GM18511 (cell line): ENCODE data around the gene ASPHD1.
"Not testable (repeated sequence)": the region's sequence is repeated elsewhere in the genome, so short reads cannot be mapped to it uniquely, and the experiment has no call there.

Experiments used
- ATAC-seq: cut with Tn5 transposase; IDR thresholded peaks from one replicate; pipeline ENCODE4 v1.9.1; 2021; ENCODE audit warnings: mild to moderate bottlenecking, moderate library complexity; ENCODE audit not compliant: unreplicated experiment

The ASPHD1 gene

DNA sequence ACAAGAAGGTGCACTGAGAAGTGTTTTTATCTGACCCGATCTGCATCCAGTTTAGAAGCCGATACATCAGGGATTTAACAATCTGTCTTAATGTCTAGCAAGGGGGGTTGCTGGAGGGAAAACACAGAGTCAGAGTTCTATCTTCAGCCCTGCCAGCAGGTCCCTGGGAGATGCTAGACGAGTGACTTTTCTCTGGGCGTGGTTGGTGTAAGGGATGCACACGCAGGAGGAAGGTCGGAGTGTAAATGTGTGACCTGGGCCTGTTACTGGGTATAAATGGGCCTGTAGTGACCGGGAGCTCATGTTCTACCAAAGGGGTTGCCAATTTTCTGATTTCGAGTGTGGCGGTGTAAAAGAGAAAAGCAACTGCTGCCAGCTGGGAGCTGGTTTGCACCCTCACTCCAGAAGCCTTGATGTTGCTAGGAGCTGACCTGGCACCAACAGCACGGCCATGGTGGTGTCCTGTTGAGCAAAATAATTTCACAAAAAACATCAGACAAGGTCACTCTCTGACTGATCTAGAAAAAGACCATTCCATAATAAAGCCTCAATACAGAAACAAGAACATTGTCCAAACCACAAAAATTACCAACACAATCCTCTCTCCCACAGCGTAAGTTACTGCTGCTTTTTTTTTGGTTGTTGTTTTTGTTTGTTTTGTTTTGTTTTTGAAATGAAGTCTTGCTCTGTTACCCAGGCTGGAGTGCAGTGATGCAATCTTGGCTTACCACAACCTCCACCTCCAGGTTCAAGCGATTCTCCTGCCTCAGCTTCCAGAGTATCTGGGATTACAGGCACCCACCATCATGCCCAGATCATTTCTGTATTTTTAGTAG lies 27.0 kb downstream of the ASPHD1 start:
- no peak for ATAC-seq

DNA sequence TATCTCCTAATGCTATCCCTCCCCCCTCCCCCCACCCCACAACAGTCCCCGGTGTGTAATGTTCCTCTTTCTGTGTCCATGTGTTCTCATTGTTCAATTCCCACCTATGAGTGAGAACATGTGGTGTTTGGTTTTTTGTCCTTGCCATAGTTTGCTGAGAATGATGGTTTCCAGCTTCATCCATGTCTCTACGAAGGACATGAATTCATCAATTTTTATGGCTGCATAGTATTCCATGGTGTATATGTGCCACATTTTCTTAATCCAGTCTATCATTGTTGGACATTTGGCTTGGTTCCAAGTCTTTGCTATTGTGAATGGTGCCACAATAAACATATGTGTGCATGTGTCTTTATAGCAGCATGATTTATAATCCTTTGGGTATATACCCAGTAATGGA lies 31.5 kb downstream of the ASPHD1 start:
- ATAC-seq: not testable (repeated sequence)

DNA sequence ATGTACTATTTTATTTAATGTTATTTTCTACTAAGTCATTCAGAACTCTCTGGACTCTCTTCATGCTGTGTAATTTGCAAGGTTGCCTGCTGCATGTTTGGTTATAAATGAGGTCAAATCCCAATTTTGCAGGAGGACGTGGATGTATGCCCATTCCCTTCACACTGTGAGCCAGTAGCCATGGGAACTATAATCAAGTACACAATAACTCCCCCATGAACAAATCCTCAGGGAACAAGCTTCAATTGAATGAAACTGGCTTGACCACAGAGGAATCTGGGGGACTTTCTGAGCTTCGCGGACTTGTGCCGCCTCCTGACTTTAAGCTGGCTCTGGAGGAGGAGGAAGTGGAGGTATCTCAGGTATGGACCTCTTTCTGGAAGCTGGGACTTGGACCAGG lies 40.4 kb downstream of the ASPHD1 start:
- no peak for ATAC-seq

DNA sequence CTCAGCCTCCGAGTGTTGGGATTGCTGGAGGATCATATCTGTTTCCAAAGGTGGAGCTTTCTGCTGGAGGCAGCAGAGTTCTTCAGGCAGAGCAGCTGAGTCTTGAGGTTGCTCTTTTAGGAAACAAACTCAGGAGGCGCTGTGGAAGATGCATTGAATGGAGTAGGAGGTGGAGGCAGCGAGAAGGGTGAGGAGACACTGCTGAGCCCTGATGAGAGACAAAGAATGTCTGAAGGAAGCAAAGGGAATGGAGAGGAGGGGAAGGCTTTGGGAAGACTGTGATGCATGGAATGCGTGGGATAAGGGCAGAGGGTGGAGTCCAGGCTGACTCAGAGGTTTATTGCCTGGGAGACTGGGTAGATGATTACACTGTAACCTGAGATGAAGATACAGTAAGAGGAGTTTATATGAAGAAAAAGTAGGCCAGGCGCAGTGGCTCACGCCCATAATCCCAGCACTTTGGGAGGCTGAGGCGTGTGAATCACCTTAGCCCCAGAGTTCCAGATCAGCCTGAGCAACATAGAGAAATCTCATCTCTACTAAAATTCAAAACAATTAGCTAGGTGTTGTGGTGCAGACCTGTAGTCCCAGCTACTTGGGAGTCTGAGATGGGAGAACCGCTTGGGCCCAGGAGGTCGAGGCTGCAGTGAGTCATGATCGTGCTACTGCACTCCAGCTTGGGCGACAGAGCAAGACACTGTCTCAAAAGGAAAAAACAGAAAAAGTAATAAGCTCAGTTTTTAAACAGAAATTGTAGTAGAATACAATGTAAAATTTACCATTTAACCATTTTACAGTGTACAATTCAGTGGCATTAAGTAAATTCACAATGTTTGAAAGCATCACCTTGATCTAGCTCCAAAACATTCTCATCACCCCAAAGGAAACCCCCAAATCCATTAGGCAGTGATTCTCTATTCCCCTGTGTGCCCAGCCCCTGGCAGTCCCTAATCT lies 43.8 kb downstream of the ASPHD1 start:
- no peak for ATAC-seq

DNA sequence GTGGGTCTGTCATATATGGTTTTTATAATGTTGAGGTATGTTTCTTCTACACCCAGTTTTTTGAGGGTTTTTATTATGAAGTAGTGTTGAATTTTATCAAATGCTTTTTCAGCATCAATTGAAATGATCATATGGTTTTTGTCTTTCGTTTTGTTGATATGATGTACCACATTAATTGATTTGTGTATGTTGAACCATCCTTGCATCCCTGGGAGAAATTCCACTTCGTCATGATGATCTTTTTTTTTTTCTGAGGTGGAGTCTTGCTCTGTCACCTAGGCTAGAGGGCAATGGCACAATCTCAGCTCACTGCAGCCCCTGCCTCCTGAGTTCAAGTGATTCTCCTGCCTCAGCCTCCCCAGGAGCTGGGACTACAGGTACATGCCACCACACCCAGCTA lies 47.6 kb downstream of the ASPHD1 start:
- no peak for ATAC-seq

DNA sequence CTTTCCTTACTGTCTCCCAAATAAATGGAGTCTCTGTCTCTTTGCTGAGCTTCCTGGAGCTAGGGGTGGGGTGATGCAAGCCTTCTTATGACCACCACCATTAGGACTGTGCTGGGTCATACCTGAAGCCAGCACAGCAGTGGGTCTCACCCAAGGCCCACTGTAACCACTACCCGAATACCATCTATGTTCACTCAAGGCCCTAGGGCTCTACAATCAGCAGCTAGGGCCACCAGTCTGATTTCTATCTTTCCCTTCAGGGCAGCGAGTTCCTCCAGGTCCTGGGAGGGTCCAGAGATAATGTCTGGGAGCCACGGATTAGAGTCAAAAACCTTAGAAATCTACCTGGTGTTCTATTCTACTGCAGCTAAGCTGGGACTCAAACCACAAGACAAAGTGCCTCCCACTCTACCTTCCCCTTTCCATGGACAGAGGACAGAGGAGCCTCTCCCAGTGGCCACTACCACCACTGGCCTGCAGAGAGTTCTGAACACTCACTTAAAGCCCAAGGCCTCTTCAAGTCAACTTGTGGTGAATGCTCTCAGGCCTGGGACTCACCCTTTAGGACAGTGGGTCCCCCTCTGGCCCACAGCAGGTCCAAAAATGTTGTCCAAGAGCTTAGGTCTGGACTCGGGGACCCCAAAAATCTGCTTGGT lies 50.6 kb downstream of the ASPHD1 start:
- no peak for ATAC-seq

DNA sequence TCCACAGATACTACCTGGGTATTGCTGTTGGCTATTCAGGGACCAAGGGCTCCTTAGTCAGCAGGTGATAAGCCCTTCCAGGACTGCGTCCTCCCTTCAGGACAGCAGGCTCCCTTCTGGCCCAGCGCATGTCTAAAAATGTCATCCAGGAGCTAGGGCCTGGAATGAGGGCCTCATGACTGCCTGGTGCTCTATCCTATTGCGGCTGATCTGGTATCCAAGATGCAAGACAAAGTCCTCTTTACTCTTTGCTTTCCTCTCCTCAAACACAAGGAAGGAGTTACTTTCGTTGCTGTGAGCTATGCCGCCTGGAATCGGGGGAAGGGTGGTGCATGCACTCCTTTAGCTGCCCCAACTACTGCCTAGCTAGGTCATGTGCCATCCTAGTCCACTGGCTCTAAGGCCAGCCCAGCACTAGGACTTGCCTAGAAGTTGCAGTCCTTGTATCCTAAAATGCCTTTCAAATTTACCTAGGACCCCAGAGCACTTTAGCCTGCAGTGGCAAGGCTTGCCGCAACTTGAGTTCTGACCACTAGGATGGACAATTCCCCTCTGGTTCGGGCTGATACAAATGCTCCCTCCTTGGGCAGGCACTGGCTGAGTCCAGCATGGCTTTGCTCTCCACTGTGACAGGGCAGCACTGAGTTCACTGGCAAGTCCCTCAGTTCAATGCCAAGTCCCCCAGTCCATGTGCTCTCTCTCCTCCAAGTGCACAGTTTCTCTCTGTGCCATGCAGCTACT lies 51.5 kb downstream of the ASPHD1 start:
- ATAC-seq: no peak
